Measurements from ENCODE around the gene PCDH9.
A peak's percentile ranks its signal among the peaks of the same experiment; 100 is the strongest.

Gene PCDH9

DNA sequence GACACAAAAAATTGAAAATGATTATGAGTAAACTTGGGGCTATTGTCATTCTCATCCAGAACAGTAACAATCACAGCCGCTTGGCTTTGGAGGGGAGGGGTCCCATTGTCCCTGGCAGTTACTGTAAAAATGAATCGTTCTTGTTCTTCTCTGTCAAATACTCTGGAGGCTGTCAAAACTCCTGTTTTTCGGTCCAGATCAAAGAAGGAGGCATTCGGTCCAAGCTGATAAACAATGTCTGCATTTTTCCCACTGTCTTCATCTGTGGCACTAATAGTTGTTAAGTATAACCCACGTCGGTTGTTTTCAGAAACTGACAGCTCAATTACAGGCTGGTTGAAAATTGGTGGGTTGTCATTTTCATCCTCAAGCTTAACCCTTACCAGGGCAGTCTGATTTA is 3.4 kb downstream of the PCDH9 start:
- no peak for DNase-seq (ENCODE audit: low read depth in 2 of 3, low spot score in 1 of 3)

DNA sequence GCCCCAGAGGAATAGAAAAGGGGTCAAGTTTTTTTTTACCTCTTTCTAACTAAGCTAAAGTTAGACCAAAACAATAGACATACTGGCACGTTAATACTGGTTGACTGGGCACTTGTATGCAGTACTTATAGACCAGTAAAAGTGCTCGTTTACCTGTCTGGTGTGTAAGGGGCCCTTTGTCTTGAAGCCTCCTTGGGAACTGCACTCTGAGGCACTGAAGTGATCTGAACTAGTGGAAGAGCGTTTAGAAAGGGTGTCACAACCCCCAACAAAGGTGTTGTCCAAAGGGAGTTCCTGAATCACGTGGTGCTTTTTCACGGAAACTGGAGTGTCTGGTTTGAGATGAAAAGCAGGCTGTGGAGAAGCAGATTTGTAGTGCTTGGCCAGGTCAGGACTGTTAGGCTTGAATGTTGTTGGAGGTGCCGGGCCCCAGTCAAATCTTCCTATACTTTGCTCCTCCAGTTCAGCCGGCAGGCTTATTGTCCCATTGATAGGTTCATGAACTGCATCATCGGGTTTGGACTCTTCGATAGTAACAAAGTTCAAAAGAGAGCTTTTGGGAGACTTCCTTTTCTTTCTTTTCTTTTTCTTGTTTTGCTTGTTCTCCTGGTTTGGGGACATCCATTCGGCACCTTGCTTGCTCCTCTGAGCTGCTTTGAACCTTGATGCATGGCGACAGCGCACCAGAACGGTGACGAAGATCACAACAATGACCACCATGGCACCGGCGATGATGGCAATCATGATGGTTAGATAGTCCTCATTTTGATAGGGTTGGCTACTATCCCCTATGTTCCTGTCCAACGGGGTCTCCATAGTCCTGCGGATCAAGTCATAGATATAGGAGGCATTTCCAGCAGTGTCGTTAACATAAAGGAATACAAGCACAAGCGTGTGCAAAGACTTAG is 4.6 kb downstream of the PCDH9 start:
- DNase-seq (ENCODE audit: low read depth in 2 of 3, low spot score in 1 of 3) = no peak

DNA sequence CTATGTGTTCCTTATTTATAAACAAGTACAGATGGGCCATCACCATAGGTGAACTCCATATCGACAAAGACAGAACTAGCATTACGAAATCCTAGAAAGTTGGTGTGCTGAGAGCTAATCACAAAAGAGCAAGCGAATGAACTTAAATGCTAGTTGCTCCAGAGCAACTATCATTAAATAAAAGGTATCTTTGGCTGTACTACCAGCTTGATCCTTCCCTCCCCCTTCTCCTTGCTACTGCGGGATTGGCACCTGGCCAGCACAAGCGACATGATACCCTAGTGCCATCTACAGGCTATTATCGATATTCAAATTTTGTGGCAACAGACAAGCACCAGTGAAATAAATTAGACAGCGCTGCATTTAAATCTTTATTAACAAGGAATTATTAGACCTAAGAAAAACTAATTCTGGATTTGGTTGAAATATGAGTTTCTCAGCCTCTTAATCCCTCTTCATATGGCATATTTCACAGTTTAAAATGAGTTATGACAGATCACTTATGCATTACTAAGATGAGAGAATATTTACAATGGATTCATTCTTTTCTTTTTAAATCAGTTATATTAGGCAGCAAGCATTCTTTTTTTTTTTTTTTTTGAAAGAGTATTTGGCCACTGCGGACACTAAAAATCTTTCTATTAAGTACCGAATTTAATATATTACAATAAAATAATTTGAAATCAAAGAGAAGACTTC is 5.8 kb downstream of the PCDH9 start:
- DNase-seq (ENCODE audit: low read depth in 2 of 3, low spot score in 1 of 3) = peak in 2 of 3 donors; percentile 28 to 34

DNA sequence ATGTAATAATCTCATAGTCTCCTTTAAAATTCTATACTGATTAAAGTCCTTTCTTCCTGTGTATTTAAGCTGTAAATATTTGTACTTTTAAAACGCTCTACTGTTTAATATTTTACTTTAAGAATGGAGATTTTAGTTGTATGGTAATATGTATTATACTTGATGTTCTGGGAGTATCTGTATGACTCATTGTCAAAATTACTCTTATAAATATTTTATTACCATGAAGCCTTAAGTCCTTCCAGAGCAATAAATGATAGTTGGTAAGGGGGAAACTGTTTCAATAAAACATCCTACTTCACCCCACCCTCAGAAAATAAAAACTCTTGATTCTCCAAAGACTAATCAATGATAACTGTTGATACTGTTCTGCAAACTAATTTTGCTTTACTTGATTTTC is 6.4 kb downstream of the PCDH9 start:
- DNase-seq (ENCODE audit: low read depth in 2 of 3, low spot score in 1 of 3) = no peak

DNA sequence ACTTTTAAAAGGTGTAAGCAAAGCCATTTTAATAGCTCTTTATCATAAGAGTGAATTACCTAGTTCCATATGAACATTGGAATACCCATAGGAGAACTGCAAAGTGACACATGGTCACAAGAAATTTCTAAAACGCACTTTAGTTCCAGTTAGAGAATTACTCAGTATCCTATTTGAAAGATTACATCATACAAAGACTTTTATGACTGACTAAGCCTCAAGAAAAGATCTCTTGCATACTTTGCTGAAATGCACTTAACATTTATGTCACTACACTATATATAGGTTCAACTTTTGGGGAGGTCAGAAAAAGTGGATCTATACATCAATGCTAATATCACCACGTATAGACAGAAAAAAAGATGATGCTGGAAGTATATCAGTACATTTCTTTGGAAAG is 7.1 kb downstream of the PCDH9 start:
- DNase-seq (ENCODE audit: low read depth in 2 of 3, low spot score in 1 of 3) = no peak

DNA sequence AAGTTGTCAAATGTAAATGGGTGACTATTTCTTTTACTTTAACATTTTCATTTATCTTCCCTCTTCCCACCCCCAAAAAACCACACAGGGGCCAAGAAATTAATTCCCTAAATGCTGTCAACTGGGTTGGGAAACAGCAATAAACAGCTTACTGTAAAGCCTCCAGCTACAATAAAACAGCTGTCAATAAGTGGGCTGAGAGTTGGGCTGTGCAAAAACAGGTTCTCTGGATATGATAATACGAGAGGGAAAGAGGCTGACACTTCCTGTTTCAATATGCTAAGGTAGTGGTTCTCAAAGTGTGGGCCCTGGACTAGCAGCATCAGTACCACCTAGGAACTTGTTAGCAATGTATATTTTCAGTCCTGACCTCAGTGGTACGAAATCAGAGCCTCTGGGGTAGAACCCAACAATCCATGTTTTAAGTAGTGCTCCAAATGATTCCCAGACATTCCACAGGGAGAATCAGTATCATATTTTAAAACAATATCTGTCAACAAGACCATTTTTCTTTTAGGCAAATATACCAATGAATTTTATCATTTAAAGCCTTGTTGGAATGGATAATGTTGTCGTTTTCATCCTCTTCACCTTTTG is 8.4 kb downstream of the PCDH9 start:
- DNase-seq (ENCODE audit: low read depth in 2 of 3, low spot score in 1 of 3) = no peak

DNA sequence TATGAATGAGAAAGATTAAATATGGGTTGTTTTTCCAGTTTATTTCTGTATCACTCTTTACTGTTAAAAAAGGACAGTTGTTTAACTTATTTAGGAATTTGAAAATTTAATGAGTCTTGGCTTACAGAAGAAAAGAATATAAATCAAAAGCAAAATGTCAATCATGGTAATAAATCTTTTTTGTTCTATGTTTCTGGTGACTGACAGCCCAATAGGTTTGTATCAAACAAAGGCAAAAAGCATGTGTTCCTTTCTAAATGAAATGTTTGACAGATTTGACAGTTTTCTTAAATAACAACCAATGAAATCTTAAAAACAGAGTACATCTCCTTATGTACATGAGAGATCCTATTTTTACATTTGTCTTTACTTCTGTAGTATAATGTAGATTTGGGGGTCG is 11.0 kb downstream of the PCDH9 start:
- no peak for DNase-seq (ENCODE audit: low read depth in 2 of 3, low spot score in 1 of 3)

DNA sequence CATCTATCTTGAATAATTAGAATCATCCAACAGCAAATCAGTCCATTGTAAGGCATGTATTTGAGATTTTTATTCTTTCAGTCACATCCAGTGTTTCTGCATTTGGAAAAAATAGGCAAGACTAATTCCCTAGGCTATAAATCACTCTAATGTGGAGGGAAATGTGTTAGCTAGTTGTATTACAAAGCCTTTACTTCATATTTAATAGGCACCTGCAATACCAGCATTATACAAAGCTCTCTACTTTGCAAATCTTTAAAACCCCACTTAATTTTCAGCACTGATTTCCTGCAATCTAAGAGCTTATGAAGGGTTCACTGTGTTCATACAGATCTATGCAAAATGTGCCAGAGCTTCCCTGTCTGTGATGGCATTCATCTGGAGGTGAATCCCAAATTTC is 12.3 kb downstream of the PCDH9 start:
- DNase-seq (ENCODE audit: low read depth in 2 of 3, low spot score in 1 of 3) = no peak

DNA sequence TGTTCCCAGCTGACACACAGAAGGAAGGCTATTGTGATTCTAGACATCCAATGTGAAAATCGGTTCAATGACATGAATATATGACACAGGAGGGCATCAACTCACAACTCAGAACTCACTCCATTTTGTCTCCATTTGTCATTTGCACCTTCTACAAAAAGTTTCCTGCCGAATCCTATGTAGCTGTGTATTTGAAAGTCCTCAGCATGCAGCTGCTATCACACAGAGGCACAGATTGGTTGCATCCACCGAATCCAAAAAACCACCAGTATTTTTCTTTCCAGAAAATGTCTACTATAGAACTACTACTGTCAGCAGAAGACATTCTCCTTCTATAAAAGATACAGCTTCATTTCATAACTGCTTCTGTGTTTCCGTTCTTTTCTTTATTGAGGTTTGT is 13.3 kb downstream of the PCDH9 start:
- DNase-seq (ENCODE audit: low read depth in 2 of 3, low spot score in 1 of 3) = no peak

DNA sequence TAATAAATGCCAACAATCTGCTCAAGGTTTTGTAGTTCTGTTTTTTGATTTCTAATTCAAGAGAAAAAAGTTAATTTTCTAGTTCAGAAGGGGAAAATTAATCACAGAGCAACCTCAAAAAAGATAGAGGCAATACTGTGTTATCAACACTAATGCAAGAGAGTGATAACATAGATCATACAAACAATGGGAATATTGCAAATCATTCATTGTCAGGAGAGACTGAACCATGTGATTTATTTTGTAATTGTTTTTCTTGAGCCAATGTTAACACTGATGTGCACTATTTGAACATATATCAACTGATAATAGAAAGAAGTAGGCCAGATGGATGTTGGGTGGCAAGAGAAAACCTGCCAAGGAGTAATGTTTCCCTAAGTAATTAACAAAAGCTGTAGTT is 19.9 kb downstream of the PCDH9 start:
- no peak for DNase-seq (ENCODE audit: low read depth in 2 of 3, low spot score in 1 of 3)

DNA sequence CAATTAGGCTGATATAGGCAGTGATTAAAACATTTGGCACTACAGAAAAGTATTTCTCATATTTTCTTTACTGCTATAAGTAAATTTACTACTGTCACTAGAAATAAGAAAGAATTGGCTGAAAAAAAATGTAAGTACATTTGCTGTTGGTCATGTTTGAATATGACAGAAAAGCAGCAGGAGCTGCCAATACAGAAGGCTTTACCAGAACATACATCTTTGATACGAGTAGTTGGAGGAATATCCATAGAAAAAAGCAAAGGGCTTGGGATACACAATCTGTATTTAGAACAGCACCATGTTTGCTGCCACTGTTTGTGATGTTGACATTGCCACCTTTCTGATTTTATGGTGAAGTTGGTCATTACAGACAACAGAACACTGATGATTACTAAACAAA is 21.6 kb downstream of the PCDH9 start:
- no peak for DNase-seq (ENCODE audit: low read depth in 2 of 3, low spot score in 1 of 3)

DNA sequence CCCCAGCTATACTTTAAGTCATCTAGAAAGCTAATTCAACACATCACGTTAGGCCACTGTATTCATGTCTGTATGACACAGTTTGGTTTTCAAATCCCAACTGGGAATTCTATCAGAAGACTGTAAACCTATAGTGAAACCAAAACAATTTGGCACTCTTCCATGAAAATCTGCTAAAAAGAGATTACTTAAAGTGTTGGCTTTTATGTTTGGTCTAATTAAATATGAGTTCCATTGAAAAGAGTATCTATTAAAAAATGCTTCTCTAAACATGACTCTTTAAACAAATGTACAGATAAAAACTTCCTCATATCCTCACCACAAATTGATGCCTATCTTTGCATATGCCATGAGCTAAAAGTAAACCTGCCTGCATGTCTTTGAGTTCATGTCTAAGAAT is 25.4 kb downstream of the PCDH9 start:
- DNase-seq (ENCODE audit: low read depth in 2 of 3, low spot score in 1 of 3) = no peak

DNA sequence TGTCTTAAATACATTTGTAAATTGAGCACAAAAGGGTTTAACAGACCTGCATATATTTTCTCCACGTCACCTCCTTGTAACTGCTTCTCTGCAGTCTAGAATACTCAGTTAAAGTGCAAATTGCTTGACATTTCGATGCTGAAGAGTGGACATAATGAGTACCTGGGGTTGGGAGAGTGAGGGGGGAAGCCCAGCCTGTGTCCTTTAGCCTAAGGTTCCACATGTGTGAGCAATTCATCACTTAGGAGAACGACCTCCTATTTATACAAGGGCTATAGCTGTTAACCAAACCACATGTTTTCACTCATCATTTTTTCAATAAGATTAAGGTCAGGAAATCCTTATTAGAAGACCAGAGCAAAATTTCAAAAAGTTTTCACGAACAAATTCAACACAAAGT is 29.5 kb downstream of the PCDH9 start:
- no peak for DNase-seq (ENCODE audit: low read depth in 2 of 3, low spot score in 1 of 3)

DNA sequence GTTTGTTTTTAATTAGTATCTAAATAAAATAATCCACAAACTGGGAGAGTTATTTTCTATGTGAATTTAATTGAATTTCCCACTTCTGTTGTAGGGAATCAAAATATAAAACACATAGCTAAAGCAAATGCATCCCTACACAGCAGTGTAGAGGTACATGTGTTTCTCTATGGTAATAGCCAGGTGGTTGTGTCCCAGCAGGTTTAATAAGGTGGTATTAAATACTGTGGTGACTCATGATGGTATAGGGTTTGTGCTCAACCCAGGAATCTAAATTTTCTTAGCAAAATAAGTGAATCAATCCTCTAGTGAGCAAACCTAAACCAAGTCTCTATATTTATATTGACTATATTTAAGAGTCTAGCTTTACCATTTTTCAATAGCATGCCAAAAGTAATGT is 30.0 kb downstream of the PCDH9 start:
- no peak for DNase-seq (ENCODE audit: low read depth in 2 of 3, low spot score in 1 of 3)

DNA sequence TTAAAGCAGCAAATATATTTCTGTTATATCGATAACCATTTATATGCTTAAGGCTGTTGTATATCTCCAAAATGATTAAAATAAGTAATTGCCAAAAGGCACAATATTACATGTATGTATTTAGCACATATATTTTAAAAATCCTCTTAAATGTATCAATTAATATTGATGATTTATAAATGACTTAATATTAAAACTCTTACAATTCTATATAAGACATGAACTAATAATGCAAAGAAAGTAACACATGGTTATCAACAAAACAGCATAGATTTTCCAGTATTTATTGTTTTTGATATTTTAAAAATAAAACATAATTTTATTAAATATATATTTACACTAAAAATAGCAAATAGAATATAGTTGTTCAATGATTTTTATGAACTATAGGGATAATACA is 32.4 kb downstream of the PCDH9 start:
- DNase-seq (ENCODE audit: low read depth in 2 of 3, low spot score in 1 of 3) = no peak

DNA sequence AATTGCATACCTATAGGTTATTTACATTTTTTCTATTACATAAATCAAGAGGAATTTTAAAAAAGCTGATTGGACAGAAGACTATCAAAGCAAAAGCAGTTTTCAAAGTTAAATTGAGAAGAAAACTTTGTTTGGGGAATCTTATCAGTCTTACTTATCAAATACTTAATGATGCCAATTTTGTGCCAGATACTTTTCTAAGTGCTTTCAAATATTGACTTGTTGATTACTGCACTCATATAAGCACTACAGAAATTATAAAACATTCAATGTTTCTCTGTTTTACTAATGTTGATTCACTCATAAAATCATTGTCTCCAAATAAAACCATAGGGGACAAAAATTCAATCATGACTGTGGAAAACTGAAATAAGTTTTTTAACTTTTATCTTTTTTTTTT is 36.2 kb downstream of the PCDH9 start:
- no peak for DNase-seq (ENCODE audit: low read depth in 2 of 3, low spot score in 1 of 3)

DNA sequence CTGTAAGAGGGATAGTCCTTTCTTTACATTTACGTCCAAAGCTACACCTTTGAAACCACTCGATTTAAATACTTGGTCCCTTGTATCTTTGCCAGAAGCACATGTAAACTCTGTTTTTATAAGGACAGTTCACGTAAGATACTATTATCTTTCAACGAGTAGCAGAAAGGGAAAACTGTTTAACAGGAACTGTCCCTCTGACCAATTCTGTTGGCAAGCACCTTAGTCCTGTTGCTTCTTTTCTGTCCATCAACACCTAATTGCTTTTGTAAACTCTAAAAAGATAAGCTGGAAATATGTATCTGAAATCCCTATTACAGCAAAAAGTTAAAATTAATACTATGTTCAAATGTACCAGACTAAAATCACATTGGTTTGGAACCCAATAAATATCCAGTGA is 37.4 kb downstream of the PCDH9 start:
- DNase-seq (ENCODE audit: low read depth in 2 of 3, low spot score in 1 of 3) = no peak

DNA sequence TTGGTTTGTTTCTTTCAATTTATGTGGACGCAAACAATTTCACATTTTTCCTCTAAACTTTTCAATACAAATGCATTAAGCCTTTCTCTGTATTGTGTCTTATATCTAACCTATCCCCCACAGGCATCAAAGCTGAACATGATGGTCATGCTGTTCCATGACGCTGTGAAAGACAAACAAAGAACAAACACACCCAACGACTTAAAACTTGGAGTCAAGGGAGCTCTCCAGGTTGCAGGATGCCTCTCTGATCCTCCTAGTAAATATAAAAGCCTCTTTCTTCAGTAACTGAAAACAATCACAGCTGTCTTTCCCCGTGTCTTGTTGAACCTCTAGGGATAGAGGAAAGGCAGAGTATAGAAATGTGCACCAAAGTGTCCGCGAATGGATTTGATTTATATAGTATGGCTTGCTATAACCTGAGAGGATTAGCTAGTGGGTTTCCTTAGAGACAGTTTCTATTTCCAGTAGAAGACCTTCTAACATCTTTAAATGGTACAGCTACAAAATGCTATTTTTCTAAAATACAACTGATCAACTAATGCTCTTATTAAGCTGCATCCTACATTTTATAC is 43.1 kb downstream of the PCDH9 start:
- DNase-seq (ENCODE audit: low read depth in 2 of 3, low spot score in 1 of 3) = no peak

DNA sequence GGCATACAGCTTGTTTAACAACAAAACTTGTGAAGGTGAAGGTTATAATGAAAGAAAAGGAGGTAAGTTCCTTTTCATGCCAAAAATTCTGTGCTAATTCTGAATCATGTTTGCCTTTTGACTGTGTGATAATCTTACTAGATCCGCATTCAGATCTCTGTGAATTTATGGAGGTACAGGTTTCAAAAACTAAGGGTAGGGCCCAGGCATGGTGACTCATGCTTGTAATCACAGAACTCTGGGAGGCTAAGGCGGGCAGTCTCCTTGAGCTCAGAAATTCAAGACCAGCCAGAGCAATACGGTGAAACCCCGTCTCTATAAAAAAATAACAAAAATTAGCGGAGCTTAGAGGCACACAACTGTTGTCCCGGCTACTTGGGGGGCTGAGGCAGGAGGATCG is 45.9 kb downstream of the PCDH9 start:
- no peak for DNase-seq (ENCODE audit: low read depth in 2 of 3, low spot score in 1 of 3)

DNA sequence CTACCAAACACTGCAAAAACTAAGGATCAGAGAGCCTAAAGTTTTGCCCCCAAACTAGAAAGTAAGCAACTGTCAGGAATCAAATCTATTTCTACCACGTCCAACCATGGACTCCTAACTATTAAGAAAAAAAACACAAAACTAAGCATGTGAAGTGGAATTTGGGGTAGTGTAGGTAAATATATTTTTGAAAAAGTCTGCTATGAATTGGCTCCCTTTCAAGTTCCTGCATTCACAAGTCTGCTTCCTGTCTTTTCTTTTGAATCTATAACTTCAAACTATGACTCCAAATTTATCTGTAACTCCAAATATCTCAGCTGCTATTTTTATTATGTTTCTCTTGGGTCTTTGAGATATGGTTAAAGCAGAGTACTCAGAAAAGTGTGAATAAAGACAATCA is 47.0 kb downstream of the PCDH9 start:
- DNase-seq (ENCODE audit: low read depth in 2 of 3, low spot score in 1 of 3) = no peak

DNA sequence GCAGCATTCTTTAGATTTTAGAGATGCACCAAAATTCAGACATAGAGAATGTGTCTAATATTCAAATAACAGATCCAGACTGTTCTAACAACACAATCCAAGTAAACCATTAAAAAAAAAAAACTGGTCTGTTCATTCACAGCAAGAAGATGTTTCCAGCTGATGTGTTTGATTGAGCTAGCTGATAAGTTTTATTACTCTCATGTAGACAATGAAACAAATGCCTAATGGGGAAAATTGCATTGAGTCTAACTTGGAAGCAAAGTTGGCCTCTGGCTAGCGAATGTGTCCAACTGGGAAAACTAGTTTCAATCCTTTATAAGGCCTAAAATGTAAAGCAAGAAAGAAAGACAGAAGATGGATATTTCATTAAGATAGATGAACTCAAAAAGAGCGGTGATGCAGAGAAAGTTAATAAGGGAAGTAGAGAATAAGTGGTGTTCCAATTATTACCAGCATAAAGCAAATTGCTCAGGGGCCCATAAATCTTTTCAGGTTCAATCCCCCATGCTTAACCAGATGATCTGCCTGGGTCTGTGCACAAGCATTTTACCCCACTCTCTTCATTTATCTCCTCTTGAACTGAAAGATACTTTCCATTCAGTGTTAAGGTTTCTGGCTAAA is 54.2 kb downstream of the PCDH9 start:
- DNase-seq (ENCODE audit: low read depth in 2 of 3, low spot score in 1 of 3) = no peak

DNA sequence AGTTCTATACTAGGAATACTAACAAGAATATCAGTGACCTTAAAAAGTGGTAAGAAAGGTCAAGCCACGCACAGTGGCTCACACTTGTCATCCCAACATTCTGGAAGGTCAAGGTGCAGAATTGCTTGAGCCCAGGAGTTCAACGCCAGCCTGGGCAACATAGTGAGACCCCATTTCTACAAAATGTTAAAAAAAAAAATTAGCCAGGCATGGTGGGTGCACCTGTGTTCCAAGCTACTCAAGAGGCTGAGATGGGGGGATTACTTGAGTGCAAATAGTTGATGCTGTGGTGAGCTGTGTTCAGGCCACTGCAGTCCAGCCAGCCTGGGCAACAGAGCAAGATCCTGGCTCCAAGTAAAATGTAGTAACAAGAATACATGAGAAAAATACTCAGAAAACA is 61.8 kb downstream of the PCDH9 start:
- no peak for DNase-seq (ENCODE audit: low read depth in 2 of 3, low spot score in 1 of 3)

Data from stimulated activated CD4-positive, alpha-beta T cell treated with anti-CD3 and anti-CD28 coated beads, Interleukin-12 subunit alpha, Interleukin-12 subunit beta, amount 100 ng/mL, for 48 hours (primary cell).